Astrocyte (in vitro differentiated cells and primary cell): ENCODE results near the gene ANO2. TPM values are rescaled to one million over a fixed set of nuclear protein-coding genes. Genes with fewer than 3 reads are reported as not detected.

ENCODE experiments used
- DNase-seq: peaks from one replicate; pipeline ENCODE4 v3.0.0-alpha.2; 2010; ENCODE audit warnings: low read depth
- FAIRE-seq: peaks from 2 replicates; lab custom pipeline; 2011; peaks lifted over from hg19 to GRCh38; lab: Jason Lieb, UNC
- H2AFZ ChIP-seq: 2 replicates; pipeline ENCODE4 v1.6.0; 2012; ENCODE audit warnings: low read depth, low read length, inconsistent platforms
- H3K27ac ChIP-seq: 2 replicates; pipeline ENCODE4 v1.5.1; 2011; ENCODE audit warnings: low read depth, low read length, inconsistent platforms
- H3K27me3 ChIP-seq: 2 replicates; pipeline ENCODE4 v1.6.0; 2011; ENCODE audit warnings: low read length, inconsistent platforms; ENCODE audit not compliant: insufficient read depth
- H3K36me3 ChIP-seq: 2 replicates; pipeline ENCODE4 v1.5.1; 2011; ENCODE audit warnings: low read length, inconsistent platforms; ENCODE audit not compliant: insufficient read depth
- H3K4me1 ChIP-seq: 2 replicates; pipeline ENCODE4 v1.5.1; 2011; ENCODE audit warnings: low read length, inconsistent platforms; ENCODE audit not compliant: insufficient read depth
- H3K4me2 ChIP-seq: 2 replicates; pipeline ENCODE4 v1.6.0; 2012; ENCODE audit warnings: low read length, inconsistent platforms
- H3K4me3 ChIP-seq: 2 replicates; pipeline ENCODE4 v1.5.1; 2011; ENCODE audit warnings: low read depth, mild to moderate bottlenecking, low read length, inconsistent platforms; ENCODE audit not compliant: insufficient read depth
- H3K79me2 ChIP-seq: 2 replicates; pipeline ENCODE4 v1.6.0; 2012; ENCODE audit warnings: mild to moderate bottlenecking, low read length, inconsistent platforms; ENCODE audit not compliant: insufficient read depth
- H3K9ac ChIP-seq: 2 replicates; pipeline ENCODE4 v1.6.0; 2012; ENCODE audit warnings: mild to moderate bottlenecking, low read length, inconsistent platforms
- H3K9me3 ChIP-seq: 2 replicates; pipeline ENCODE4 v1.5.1; 2012; ENCODE audit warnings: low read depth, mild to moderate bottlenecking, low read length, inconsistent platforms; ENCODE audit not compliant: insufficient read depth
- H4K20me1 ChIP-seq: 2 replicates; pipeline ENCODE4 v1.6.0; 2012; ENCODE audit warnings: low read length, inconsistent platforms; ENCODE audit not compliant: insufficient read depth
- H3K27ac Mint-ChIP-seq: one replicate; pipeline ENCODE4 v1.8.0; 2021; ENCODE audit warnings: mild to moderate bottlenecking, mixed read lengths; ENCODE audit not compliant: unreplicated experiment
- H3K27me3 Mint-ChIP-seq: one replicate; pipeline ENCODE4 v1.8.0; 2021; ENCODE audit warnings: low read depth, mixed read lengths; ENCODE audit not compliant: unreplicated experiment
- H3K36me3 Mint-ChIP-seq: one replicate; pipeline ENCODE4 v1.8.0; 2021; ENCODE audit warnings: low read depth, mixed read lengths; ENCODE audit not compliant: unreplicated experiment
- H3K4me1 Mint-ChIP-seq: one replicate; pipeline ENCODE4 v1.8.0; 2021; ENCODE audit warnings: low read depth, mixed read lengths; ENCODE audit not compliant: unreplicated experiment
- H3K4me3 Mint-ChIP-seq: one replicate; pipeline ENCODE4 v1.8.0; 2021; ENCODE audit warnings: mild to moderate bottlenecking, moderate library complexity, mixed read lengths; ENCODE audit not compliant: unreplicated experiment
- H3K9me3 Mint-ChIP-seq: one replicate; pipeline ENCODE4 v1.8.0; 2021; ENCODE audit warnings: mild to moderate bottlenecking, mixed read lengths; ENCODE audit not compliant: unreplicated experiment
- EZH2 ChIP-seq: IDR thresholded peaks from 2 replicates; pipeline ENCODE4 v1.6.1; 2012; ENCODE audit warnings: mild to moderate bottlenecking, low read length, inconsistent platforms; ENCODE audit not compliant: insufficient read depth
- total RNA-seq: library from RNA; stranded (reverse); gene quantifications from 2 replicates; pipeline ENCODE4 v1.2.1, GENCODE V29; 2021
- TF ChIP-seq, protein P1 (sequence below): IDR thresholded peaks from 2 replicates; pipeline ENCODE4 v1.5.1; 2011; ENCODE audit warnings: low read depth, mild to moderate bottlenecking, inconsistent platforms, low read length, moderate library complexity; ENCODE audit not compliant: insufficient read depth

The ANO2 gene
- total RNA-seq, 1 donor from 2014 or later = 0.93 TPM

DNA sequence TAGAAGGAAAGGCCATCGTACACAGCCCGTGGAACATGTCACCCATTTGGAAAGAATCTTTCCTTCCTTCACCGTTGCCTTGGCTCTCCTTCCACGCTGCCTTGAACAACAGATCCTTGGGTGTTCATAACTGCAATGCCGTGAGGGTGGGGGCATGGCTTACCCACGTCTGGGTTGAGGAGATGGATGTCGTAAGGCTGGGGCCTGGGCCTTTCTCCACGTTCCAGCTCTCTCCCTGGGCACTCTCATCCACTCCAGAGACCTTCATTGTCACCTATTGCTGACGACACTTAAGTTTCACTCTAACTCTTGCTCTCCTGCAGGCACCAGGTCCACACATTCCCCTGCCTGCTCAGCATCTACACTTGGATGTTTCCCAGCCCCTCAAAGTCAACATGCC is 19.4 kb downstream of the ANO2 start:
- Mint-ChIP-seq H3K27ac (no peak overlapping the region), H3K9me3 (peaks cover 14% of the 10 kb centered on the region), H3K4me1 (no peaks in the 10 kb centered on the region), H3K4me3 (no peak overlapping the region), H3K36me3 (no peaks in the 10 kb centered on the region), H3K27me3 (peaks cover 25% of the 10 kb centered on the region)
- Histone ChIP-seq H3K79me2 (no peaks in the 10 kb centered on the region), H4K20me1 (no peaks in the 10 kb centered on the region), H3K4me3 (no peak overlapping the region), H3K4me1 (no peaks in the 10 kb centered on the region), H3K4me2 (no peak overlapping the region), H3K27ac (no peak overlapping the region), H3K27me3 (no peaks in the 10 kb centered on the region), H3K36me3 (no peaks in the 10 kb centered on the region), H3K9me3 (no peaks in the 10 kb centered on the region), H3K9ac (no peak overlapping the region), H2AFZ (no peak overlapping the region)
- DNase-seq = no peak
- TF ChIP-seq, protein P1, sequence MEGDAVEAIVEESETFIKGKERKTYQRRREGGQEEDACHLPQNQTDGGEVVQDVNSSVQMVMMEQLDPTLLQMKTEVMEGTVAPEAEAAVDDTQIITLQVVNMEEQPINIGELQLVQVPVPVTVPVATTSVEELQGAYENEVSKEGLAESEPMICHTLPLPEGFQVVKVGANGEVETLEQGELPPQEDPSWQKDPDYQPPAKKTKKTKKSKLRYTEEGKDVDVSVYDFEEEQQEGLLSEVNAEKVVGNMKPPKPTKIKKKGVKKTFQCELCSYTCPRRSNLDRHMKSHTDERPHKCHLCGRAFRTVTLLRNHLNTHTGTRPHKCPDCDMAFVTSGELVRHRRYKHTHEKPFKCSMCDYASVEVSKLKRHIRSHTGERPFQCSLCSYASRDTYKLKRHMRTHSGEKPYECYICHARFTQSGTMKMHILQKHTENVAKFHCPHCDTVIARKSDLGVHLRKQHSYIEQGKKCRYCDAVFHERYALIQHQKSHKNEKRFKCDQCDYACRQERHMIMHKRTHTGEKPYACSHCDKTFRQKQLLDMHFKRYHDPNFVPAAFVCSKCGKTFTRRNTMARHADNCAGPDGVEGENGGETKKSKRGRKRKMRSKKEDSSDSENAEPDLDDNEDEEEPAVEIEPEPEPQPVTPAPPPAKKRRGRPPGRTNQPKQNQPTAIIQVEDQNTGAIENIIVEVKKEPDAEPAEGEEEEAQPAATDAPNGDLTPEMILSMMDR = no peak
- no peak for TF ChIP-seq EZH2
- no peak for FAIRE-seq

DNA sequence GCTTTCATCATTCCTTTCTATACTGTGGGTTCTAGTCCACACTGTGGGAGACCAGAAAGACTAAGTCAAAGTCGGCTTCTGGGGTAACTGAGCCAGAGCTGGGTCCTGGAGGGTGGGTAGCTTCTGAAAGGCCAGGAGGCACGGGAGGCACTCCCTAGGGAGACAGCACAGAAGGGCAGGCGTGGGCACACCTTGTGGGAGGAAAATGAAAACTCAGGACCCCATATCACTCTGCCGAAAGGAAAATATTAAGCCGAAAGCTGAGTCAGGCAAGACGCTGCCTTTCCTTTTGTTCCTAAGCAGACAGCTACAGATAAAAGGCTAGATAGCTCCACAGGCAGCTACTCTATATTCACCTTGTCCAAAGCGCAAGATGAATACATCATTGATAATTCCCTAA is 20.7 kb downstream of the ANO2 start:
- H3K79me2 ChIP-seq = no peaks in the 10 kb centered on the region
- H3K4me1 ChIP-seq = no peaks in the 10 kb centered on the region
- H3K36me3 Mint-ChIP-seq = no peaks in the 10 kb centered on the region

DNA sequence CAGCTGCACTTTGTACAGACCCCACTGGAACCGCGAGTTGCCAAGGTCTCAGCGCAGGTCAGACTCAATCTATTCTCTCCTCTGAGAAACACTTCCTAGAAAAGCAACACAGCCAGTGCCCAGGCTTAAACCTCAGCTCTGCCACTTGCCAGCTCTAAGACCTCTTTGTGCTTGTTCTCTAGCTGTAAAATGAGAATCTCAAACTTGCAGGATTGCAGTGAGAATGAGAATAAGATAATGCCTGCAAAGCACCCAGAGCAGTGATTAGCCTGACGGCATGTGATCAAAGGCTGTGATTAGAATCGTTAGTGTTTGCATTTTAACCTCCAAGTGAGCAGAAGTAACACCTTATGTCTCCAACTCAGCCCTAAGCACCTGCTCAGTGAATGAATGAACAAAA is 21.3 kb downstream of the ANO2 start:
- H3K4me1 Mint-ChIP-seq = no peaks in the 10 kb centered on the region

More for the DNA sequence above, 20.7 kb downstream of the ANO2 start:
- Mint-ChIP-seq H3K27ac (no peak overlapping the region), H3K4me3 (no peak overlapping the region), H3K9me3 (peaks cover 12% of the 10 kb centered on the region), H3K4me1 (no peaks in the 10 kb centered on the region), H3K27me3 (peaks cover 27% of the 10 kb centered on the region)
- TF ChIP-seq, protein P1 = no peak
- TF ChIP-seq EZH2 = no peak
- no peak overlapping the region for H3K9ac ChIP-seq
- H3K27me3 ChIP-seq = no peaks in the 10 kb centered on the region
- H4K20me1 ChIP-seq = no peaks in the 10 kb centered on the region
- H3K4me2 ChIP-seq = no peak overlapping the region
- no peak overlapping the region for H3K4me3 ChIP-seq
- FAIRE-seq = no peak
- H2AFZ ChIP-seq = no peak overlapping the region
- no peak for DNase-seq
- H3K36me3 ChIP-seq = no peaks in the 10 kb centered on the region
- no peak overlapping the region for H3K27ac ChIP-seq
- H3K9me3 ChIP-seq = no peaks in the 10 kb centered on the region

More for the DNA sequence above, 21.3 kb downstream of the ANO2 start:
- Histone ChIP-seq H2AFZ (no peak overlapping the region), H3K27ac (no peak overlapping the region), H4K20me1 (no peaks in the 10 kb centered on the region), H3K27me3 (no peaks in the 10 kb centered on the region), H3K4me1 (no peaks in the 10 kb centered on the region), H3K36me3 (no peaks in the 10 kb centered on the region), H3K4me2 (no peak overlapping the region), H3K9me3 (no peaks in the 10 kb centered on the region), H3K9ac (no peak overlapping the region), H3K4me3 (no peak overlapping the region), H3K79me2 (no peaks in the 10 kb centered on the region)
- no peak for TF ChIP-seq EZH2
- TF ChIP-seq, protein P1 = no peak
- FAIRE-seq = no peak
- H3K9me3 Mint-ChIP-seq = peaks cover 12% of the 10 kb centered on the region
- H3K27me3 Mint-ChIP-seq = peaks cover 30% of the 10 kb centered on the region
- H3K4me3 Mint-ChIP-seq = no peak overlapping the region
- DNase-seq = no peak
- peaks cover 2% of the 10 kb centered on the region for H3K36me3 Mint-ChIP-seq
- H3K27ac Mint-ChIP-seq = no peak overlapping the region
